Nucleus accumbens (tissue), 56 donors: ENCODE measurements around the gene RPL36AL.
A peak's percentile ranks its signal among the peaks of the same experiment; 100 is the strongest.
"Not testable (repeated sequence)": the region's sequence is repeated elsewhere in the genome, so short reads cannot be mapped to it uniquely, and the experiment has no call there.

Source experiments
- DNase-seq, 56 donors: peaks; one replicate each; lab custom pipeline; 2025; lab: John Stamatoyannopoulos, UW

RPL36AL gene

DNA sequence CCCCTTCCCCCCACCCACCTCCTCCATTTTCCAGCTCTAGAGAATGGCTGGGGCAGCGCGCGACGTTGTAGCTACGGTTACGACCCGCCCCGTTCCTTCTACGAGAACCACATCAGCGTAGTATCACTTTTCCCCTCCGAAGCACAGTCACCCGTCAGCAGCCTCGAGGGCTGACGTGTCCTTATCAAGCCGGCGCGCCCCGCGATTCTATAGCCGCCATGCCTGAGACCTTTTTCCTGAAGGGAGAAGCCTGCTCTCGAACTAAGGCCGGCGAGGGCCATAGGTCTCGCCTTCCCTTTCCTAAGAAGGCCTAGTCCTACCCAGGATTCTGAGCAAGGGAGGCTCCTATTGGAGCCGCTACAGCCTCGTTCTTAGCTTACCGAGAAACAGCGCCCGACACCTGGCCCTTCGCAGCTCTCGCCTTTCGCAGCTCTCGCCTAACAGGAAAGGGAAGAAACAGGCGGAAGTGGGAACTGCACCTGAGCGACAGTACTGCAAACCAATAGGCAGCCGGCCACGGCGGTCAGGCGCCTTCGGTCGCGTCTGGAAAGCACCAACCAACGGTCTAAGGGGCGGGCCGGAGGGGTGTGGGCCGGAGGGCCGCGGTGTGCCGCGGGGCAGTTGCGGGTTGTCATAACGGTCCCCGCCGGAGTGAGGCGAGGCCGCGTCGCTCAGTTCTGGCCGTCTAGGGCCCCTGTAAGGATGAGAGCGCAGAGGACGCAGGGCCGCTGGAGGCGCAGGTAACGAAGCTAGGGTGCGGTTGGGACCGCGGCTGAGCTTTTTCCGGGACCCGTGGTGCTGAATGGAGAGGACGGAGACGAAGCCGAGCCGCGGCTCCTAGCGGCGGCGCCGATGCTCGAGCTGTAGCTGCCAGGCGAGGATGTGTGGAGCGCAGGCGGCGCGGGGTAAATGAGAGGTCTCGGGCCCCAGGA lies at the start of gene RPL36AL, which contains the start of gene MGAT2:
Gene RPL36AL, minus strand, starts transcription at position 445 of the 932 bp plus-strand sequence. CDS start 1,522 bp downstream, outside the sequence.
Gene MGAT2, plus strand, starts transcription at position 618 of the 932 bp plus-strand sequence. CDS start 470 bp downstream, outside the sequence.
- DNase-seq: peak; percentile 61 to 98 (median 96)

DNA sequence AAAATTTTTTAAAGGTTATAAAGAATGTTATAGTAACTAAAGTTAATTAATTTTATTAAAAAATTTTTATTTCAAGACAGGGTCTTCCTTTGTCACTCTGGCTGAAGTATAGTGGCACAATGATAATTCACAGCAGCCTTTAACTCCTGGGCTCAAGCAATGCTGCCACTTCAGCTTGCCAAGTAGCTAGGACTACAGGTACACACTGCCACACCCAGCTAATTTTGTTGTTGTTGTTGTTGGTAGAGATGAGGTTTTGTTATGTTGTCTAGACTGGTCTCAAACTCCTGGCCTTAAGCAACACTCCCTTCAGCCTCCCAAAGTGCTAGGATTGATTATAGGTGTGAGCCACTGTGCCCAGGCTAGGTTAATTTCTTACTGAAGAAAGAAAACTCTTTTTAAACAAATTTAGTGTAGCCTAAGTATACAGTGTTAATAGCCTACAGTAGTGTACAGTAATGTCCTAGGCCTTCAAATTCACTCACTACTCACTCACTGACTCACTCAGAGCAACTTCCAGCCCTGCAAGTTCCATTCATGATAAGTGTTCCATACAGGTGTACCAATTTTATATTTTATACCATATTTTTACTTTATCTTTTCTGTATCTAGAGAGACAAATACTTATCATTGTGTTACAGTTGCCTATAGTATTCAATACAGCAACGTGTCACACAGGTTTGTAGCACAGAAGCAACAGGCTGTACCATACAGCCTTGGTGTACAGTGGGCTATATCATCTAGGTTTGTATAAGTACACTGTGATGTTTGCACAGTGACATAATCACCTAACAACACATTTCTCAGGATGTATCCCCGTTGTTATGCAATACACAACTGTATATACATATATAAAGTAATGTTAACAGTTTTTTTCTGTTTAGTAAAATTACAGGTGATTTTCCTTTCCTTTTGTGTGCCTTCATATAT lies 39.4 kb upstream of the RPL36AL start:
- no peak for DNase-seq

DNA sequence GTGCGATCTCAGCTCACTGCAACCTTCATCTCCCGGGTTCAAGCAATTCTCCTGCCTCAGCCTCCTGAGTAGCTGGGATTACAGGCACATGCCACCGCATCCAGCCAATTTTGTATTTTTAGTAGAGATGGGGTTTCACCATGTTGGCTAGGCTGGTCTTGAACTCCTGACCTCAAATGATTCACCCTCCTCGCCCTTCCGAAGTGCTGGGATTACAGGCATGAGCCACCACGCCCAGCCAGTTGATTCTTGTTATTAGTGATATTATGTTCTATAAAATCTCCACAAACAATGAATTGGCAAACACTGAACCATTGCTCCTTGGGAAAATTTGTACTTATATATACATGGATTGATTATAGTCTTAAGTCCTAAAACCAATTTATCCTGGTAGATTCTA lies 37.1 kb upstream of the RPL36AL start:
- not testable (repeated sequence) for DNase-seq

DNA sequence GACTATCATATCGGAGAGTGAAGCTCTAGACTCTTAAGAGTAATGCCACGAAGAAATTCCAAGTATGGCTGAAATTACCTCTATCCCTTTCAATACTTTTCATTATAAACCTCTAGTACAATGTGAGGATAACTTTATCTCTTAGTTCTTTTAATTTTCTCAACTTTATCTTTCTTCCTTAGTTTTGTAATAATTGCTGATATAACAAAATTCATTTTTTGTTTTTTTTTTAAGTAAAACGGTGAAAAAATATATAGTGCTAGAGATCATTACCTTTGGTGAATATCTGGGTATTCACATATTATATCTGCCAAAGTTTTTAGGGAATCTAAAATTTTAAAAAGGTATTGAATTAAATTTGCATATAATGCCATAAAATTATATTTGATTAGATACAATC lies 34.1 kb upstream of the RPL36AL start:
- DNase-seq: no peak

DNA sequence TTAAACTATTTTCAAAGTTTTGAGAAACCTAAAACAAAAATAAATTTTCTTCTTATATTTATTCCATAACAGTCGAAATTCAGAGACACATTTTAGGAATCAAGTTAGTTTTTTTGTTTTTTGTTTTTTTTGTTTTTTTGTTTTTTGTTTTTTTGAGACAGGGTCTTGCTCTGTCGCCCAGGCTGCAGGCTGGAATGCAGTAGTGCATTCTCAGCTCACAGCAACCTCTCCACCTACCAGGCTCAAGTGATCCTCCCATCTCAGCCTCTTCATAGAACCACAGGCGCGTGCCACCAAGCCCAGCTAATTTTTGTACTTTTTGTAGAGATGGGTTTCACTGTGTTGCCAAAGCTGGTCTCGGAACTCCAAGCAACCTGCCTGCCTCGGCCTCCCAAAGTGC lies 33.1 kb upstream of the RPL36AL start:
- DNase-seq: no peak

DNA sequence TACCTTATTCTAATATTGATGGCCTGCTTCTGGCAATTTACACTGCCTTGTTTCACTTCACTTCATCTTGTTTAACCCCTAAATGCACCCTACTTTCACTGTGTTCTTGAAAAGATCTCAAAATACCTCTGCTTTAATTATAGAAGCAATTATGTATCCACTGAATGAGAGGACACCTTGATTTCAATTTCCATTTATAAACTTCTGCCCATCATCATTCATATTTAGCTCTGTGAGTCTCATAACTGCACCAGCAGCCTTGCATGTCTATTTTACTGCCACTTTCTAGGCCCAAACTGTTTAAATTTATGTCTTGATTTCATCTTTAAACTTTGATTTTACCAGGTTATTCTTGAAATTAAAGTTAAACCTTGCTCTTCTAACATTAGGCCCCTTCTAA lies 21.7 kb upstream of the RPL36AL start:
- DNase-seq: no peak

DNA sequence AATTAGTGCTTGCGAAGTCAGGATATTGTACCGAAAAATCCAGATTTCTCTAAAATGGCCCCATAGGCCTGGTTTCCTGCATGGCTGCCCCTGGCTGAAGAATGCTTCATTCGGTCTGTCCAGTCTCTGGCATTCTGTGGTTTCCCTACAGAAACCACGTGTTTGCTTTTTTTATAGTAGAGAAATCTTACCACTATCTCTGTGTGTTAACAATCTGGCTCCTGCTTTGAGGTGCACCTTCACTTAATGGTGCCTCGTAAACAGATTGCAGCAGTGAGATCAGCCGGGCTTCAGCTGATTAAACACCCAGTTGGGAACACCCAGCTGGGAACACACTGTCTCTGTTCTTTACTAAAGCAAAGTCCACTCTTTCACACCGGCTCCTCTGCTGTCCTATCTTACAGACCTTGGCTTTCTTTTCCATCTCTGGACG lies 21.3 kb upstream of the RPL36AL start:
- peak in 1 of 56 donors; percentile 3 for DNase-seq

DNA sequence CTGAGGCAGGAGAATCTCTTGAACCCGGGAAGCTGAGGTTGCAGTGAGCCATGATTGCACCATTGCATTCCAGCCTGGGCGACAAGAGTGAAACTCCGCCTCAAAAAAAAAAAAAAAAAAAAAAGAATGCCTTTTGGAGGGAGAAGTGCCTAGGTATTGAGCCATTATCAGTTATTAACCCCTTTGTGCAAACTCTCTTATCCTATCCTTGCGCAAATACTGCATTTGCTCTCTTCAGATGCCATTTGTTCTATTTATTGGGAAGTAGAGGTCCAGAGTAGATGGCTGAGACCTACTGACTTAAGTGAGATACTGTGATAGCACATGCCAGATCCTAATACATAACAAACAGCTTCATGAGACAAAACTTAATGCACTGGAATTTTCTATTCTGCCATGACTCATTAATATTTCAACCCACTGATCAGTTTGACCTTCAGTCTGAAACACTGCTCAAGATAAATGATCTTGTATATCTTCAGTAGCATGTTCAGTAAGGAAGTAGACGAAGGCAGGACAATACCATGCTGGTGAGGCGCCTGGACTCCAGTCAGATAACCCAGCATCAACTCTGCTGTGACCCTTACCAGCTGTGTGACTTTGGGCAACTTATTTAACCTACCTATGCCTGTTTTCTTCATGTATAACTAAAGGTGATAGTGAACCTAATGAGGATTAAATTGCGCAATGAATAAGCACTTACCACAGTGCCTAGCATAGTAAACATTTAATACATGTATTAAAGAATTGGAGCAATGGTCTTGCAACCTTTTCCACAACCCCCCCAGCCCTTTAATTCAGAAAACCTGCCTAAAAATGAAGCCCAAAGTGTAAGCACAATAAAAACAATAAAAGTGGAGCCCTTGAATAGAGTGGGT lies 20.4 kb upstream of the RPL36AL start:
- no peak for DNase-seq

DNA sequence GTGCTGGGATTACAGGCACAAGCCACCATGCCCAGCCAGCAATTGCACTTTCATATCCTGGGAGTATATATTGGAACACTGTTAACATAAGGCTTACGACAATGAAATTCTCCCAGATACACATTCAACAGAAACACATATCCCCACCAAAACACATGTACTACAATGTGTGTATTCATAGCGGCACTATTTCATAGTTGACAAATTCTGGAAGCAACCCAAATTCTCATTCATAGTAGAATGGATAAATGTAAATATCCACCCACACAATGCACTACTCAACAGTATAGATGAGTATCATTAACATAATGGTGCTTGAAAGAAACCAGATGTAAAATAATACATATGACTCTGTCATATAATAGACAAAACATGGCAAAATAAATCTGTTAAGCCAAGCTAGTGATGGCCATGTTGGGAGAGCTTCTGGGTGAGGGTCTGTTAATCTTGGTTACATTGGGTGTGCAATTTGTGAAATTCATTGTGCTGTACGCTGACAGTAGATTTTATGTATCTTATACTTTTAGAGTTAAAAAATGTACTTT lies 17.2 kb upstream of the RPL36AL start:
- no peak for DNase-seq

DNA sequence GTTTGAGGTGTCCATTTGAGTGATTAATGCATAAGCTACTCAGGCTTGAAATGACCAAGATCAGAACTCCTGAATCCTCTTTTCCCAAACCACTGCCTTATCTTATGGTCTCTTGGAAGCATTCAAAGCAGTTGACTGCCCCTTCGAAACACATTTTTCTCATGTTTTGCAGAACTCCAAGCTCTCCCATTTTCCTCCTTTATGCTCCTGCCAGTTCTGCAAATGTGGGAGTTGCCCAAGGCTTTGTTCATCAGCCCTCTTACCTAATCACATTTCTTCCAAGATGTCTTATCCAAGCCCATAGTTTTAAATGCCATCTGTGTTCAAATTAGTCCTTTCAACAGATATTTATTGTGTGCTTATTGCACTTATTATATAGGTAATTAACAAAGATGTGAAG lies 16.4 kb upstream of the RPL36AL start:
- no peak for DNase-seq

DNA sequence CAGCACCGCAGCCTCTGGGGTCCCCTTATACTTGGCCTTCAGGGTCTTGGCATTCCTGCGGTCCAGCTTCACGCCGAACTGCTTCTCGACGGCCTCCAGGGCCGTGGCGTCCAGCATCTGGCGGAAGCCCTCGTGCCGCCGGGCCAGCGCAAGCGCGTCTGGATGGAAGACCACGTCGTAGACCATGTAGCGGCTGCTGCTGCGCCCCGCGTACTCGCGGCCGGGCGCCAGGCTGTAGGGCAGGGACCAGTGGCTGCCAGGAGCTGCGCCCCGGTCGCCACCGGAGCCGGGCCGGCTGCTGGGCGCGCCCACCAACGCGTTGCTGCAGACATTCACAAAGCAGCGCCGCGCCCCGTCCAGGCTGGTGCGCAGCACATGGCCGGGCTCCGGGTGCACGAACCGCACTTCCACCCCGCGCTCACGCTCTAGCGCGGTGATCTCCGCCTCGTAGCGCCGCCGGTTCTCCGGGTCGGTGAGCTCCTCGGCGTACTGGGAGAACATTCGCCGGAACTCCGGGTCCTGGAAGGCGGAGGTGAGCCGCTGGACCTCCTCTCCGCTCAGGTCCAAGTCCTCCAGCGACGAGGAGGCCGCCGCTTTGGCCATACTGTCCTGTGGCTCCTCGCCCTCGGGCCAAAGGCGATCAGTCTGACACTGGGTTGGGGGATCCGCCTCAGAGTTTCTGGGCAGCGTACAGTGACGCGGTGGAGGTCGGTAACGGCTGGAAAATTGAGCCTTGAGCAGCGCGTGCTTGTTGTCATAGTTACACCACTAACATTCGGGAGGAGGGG lies 14.3 kb upstream of the RPL36AL start, which contains the start of gene DNAAF2:
Gene DNAAF2, minus strand, starts transcription at position 698 of the 788 bp plus-strand sequence. Its CDS starts 95 bp downstream, at position 603.
- DNase-seq: peak in 48 of 56 donors; percentile 25 to 76 (median 54)

DNA sequence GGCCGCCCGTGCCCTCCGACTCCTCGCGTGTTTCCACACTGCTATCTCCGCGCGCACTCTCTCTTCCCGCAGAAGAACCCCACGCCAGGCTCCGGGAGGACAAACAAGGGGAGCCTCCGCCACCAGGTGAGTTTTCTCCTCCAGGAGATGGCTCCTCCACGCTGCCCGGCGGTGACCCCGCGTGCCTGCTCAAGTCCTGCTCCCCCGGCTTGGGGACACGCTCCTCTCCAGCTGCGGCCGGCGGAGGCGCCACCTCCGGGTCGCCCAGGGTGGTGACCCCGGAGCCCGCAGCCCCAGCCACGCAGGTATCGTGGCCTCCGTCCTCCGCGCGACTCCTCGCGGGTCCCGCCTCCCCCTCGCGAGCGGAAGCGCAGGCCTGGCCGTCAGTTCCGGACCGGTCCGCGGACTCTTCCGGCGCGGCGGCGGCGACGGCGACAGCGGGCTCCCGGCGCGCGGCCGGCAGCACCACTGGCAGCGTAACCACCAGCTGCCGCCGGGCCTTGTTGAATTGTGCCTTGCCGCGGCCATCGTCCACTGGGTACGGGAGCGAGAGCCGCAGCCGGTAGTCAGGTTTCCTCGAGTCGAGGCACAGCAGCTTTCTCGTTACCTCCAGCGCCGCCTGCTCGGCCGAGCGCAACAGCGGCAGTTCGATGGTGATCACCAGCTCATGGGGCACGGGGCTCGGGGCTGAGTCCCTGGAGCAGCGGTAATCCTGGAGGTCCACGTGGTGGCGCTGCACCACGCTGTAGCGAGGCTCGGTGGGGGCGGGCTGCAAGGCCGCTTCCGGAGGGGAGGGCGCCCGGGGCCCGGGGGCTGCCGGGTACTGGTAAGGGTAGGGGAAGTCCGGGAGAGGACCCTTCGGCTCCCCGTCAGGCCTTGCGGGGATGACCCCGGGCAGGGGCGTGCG lies 13.5 kb upstream of the RPL36AL start:
- DNase-seq: peak; percentile 39 to 95 (median 90)

DNA sequence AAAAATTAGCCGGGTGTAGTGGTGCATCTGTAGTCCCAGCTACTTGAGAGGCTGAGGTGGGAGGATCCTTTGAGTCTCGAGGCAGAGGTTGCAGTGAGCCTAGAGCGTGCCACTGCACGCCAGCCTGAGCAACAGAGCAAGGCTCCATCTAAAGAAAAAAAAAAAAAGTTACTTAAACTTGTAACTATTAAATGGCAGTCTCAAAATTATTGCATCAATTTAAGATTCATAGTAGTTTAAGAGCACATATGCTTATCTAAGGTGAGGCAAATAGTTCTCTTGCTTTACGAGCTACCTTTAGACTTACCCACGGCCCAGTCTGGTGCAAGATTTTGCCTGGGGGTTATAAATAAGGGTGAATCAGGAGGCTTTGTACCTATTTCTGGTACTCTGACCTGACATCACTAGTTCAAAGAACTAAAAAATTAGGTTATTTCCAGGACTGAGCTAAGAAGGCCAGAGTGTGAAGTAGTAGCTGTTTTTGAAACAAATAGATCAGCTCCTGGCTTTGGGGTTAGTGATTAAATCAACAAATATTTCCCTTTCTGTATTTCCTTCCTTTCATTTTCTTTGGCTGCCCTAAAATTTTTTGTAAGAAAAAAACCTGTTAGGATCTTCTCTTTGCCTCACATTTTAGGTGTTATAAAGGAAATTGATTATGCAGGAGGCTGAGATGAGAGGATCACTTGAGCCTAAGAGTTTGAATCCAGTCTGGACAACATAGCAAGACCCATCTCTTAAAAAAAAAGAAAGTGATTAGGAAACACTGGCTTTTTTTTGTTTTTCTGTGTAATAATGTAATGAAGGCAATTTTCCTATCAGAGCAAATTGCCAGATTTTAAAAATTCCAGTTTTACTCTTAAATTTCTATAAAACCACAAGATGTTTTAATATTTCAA lies 3.8 kb upstream of the RPL36AL start:
- DNase-seq: no peak

DNA sequence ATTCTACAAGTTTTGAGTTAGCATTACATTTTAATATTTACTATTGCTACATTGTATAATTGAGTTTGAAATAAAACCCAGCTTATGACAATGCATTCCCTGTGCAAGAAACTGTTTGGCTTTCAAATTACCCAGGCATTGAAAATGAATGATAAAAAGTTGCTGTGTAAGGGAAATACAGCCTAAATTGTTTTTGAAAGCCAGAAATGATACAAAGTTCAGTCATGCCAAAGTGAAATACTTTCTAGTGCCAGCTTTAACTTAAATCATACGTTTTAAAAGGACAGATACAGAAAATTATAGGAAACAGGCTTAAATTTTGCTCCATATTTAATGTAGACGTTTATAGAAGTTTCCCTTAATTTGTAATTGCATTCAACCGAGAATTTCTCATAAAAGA lies 3.0 kb upstream of the RPL36AL start:
- DNase-seq: no peak

DNA sequence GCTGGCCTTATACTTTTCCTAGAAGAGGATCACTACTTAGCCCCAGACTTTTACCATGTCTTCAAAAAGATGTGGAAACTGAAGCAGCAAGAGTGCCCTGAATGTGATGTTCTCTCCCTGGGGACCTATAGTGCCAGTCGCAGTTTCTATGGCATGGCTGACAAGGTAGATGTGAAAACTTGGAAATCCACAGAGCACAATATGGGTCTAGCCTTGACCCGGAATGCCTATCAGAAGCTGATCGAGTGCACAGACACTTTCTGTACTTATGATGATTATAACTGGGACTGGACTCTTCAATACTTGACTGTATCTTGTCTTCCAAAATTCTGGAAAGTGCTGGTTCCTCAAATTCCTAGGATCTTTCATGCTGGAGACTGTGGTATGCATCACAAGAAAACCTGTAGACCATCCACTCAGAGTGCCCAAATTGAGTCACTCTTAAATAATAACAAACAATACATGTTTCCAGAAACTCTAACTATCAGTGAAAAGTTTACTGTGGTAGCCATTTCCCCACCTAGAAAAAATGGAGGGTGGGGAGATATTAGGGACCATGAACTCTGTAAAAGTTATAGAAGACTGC lies 1.7 kb upstream of the RPL36AL start:
- DNase-seq: no peak
